NCI-H524 treated with DMSO at 0.1 percent for 48 hours (cell line): ENCODE measurements around the gene HIRIP3.
A peak's percentile ranks its signal among the peaks of the same experiment; 100 is the strongest.
"Not testable (repeated sequence)": the region's sequence is repeated elsewhere in the genome, so short reads cannot be mapped to it uniquely, and the experiment has no call there.

Experiments used
- DNase-seq: peaks from one replicate; lab custom pipeline; 2025; lab: John Stamatoyannopoulos, UW

HIRIP3 gene

GRCh38 chr16:29959821-29960220 is 35.6 kb downstream of the HIRIP3 start:
- DNase-seq = not testable (repeated sequence)

GRCh38 chr16:29959293-29959692 is 36.1 kb downstream of the HIRIP3 start:
- DNase-seq = no peak

GRCh38 chr16:29958756-29959155 is 36.7 kb downstream of the HIRIP3 start:
- no peak for DNase-seq

GRCh38 chr16:29951625-29952365 is 43.6 kb downstream of the HIRIP3 start:
- no peak for DNase-seq

- no peak for DNase-seq
Observed at GRCh38 chr16:29950806-29951461, 44.5 kb downstream of the HIRIP3 start.

- DNase-seq = no peak
Observed at GRCh38 chr16:29947897-29948296, 47.5 kb downstream of the HIRIP3 start.

GRCh38 chr16:29943846-29944799 is 51.3 kb downstream of the HIRIP3 start:
- DNase-seq = peak; percentile 22
